Measurements from ENCODE around the gene BRINP1.
"Not testable (repeated sequence)": the region's sequence is repeated elsewhere in the genome, so short reads cannot be mapped to it uniquely, and the experiment has no call there.

Gene BRINP1

GRCh38 chr9:119213471-119213870 is 155.8 kb downstream of the BRINP1 start:
- no peak for DNase-seq (ENCODE audit: low read depth)

GRCh38 chr9:119197893-119198607 is 171.2 kb downstream of the BRINP1 start:
- no peak for DNase-seq (ENCODE audit: low read depth)

- no peak for DNase-seq (ENCODE audit: low read depth)
These were observed 173.7 kb downstream of the BRINP1 start for GRCh38 chr9:119195521-119195920.

DNA sequence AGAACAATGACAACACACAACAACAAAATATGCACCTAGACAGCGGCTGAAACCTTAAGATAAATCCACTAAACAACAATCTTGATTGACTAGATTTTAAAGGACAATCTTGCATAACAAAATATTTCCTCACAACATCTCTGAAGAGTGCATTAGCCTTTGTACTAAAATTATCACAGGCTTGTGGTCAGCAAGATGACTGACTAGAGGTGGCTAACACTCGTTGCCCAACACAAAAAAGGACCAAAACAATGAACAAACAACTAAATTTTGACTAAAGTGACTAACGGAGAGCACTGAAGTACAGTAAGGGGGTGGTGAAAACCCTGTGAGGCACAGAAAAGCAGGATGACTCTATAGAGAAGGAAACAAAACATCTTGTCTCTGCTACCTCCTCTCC is 183.9 kb downstream of the BRINP1 start:
- DNase-seq (ENCODE audit: low read depth) = no peak

DNA sequence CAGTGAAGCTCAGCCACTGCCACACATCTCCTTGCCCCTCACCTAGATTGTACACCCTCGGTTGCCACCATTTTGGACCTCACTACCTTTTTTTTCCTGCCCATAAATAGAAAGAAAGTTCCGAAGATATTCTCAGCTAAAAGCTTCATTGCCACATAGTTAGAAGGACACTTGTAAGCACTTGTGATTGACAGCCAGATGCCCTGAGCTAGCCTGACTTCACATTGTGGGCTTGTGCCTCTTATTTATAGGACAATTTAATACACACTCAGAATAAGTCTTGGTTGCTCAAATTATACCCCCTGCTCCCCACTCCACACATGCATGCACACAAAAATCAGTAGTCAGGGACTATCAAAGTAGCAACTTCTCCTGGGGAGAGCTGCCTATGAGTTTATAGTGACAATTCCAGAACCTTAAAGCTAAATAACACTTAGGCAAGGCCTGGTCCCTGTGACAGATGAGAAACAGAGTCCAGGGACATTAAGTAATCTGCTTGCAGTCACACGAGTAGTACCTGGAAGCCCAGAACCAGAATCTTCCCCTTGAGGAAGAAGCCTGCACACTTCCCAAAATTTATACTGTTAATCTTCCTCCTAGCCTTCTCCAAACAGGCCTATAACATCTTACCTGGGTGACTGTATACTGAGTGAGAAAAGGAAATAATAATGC is 184.8 kb downstream of the BRINP1 start:
- DNase-seq (ENCODE audit: low read depth) = no peak

DNA sequence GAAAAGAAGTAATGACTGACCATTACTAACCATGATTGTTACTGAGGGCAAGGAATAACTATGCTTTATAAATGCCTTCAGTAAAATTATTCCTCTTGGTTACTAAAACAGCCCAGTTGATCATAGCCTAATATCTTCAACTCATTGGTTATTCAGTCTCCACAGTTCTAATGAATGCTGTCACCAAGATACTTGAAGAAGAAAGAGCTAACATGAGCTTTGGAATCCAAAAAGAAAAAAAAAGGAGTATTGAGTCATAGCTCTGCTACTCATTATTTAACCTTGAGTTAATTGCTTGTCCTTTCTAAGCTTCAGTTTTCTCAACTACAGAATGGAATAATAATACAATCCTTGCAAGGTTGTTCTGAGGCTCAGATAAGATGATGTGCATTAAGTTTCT is 187.7 kb downstream of the BRINP1 start:
- DNase-seq (ENCODE audit: low read depth) = no peak

DNA sequence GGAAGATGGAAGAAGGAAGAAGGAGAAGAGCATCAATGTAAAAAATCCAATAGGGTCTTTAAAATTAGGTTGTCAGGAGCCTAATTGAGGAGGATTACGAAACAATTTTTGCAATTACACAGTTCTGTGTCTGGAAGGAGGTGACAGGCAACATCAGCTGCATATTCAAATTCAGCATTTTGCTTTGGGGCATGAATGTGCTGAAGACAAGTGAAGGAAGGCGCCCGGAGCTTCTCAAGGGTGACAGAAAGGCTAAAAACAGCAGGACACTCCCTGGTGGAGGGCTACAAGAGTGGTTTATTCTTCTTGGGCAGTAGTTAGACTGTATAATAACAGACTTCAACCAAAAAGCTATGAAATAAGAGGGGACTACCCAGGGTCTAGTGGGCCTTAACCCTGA is 188.3 kb downstream of the BRINP1 start:
- no peak for DNase-seq (ENCODE audit: low read depth)

DNA sequence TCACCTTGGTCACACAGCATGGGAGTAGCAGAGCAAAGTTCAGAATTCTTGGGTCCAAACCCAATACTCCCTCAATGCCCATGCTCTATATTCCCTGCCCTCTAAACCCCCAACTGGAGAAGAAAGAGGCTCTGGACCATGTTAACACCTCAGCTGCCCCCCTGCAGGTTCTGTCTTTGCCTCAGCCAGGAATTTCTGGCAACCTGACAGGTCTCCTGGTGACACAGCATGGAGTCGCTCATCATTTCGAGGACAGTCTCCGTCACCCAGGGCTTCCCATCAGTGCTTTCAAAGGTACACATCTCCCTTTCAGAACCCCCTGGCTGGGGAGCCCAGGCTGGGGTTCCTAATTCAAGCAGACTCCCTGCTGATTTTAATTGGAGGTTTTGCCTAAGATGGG is 189.5 kb downstream of the BRINP1 start:
- DNase-seq (ENCODE audit: low read depth) = no peak

DNA sequence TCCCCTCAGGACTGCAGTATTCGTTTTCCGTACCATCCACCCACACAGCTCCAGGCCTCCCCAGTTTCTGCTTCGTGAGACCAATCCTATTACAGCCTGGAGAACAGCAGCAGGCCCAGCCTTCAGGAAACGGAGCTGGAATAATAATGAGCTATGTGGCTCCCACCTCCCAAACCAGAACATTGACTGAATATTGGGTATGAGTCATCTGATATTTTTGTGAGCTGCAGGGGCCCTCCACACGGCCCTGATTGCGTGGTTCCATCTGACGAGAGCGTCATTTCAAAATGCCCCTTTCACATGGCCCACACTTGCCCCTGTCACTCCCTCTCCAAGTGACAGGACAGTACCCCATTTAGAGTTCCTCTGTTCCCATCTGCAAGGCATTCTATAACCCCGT is 192.0 kb downstream of the BRINP1 start:
- DNase-seq (ENCODE audit: low read depth) = no peak

GRCh38 chr9:119175581-119175980 is 193.7 kb downstream of the BRINP1 start:
- DNase-seq (ENCODE audit: low read depth) = no peak

DNA sequence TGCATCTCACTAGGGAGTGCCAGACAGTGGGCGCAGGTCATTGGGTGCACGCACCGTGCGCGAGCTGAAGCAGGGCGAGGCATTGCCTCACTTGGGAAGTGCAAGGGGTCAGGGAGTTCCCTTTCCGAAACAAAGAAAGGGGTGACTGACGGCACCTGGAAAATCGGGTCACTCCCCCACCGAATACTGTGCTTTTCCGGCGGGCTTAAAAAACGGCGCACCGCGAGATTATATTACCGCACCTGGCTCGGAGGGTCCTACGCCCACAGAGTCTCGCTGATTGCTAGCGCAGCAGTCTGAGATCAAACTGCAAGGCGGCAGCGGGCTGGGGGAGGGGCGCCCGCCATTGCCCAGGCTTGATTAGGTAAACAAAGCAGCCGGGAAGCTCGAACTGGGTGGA is 200.0 kb downstream of the BRINP1 start:
- DNase-seq (ENCODE audit: low read depth) = not testable (repeated sequence)

- no peak for DNase-seq (ENCODE audit: low read depth)
These were observed 201.4 kb downstream of the BRINP1 start for GRCh38 chr9:119167876-119168275.

DNA sequence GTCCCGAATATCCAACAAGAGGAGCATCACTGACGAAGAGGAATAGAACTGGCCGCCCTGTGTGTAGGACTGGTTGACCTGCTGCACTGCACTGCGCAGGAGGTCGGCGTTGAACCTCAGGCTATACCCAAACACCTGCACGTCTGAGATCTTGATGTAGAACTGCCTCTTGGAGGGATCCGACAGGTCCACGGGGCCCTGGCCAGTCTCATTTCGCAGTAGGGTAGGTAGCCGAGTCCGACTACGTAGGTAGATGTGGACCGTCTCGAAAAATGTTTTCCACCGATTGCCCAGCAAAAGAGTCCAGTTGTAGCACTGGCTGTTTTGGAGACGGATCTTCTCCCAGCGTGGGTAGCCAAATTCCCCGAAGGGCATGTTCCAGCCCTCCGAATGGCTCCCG is 202.0 kb downstream of the BRINP1 start:
- DNase-seq (ENCODE audit: low read depth) = no peak

DNA sequence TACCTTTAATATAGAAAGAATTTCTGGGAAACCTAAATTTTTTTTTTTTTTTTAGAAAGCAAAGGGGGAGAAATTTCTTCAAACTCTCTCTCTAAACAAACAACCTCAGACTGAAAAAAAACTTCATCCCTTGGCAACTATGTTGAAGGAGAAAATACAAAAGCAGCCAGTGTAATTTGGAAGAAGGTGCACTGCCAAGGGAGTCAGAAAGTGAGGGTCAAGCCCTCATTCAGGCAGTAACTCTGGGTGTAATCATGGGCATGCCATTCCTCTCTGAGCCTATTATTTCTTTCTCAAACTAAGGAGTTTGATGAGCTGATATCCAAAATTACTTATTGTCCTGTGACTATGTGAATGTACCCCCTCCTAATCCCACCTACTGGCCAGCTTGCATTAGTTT is 203.1 kb downstream of the BRINP1 start:
- DNase-seq (ENCODE audit: low read depth) = no peak

DNA sequence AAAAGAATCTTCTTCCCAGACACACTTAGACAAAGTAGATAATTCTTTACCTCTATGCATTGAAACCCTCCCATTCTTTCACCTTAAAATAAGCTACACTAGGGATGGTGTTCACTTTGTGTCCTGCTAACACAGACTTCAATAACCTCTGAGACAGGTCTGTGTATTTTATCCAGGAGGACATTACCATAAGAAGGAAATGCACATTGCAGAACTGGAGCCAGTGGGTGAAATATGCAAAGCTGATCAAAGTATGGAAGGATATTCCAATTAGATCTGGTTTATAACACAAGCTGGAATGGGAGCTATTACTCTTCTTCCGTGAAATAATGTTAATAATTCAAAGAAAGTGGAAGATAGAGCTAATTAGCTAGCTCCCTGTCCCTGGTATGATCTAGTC is 204.1 kb downstream of the BRINP1 start:
- DNase-seq (ENCODE audit: low read depth) = no peak

DNA sequence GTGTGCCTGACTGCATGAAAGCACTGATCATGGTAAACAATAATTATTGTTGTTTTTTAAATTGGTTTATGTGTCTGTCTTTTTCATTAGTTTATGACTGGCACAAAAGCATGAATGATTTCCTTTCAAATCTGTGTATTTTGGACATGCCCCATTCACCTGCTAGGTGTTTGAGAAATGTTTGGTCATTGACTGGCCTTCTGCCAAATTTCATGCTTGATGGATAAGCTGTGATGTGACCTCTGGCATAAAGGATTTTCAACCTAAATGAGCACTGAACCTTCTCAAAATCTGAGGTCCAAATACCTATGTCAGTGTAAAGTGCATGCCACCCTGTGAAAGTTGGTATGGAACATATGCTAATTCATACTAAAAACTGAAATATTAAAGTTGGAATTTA is 204.5 kb downstream of the BRINP1 start:
- no peak for DNase-seq (ENCODE audit: low read depth)

DNA sequence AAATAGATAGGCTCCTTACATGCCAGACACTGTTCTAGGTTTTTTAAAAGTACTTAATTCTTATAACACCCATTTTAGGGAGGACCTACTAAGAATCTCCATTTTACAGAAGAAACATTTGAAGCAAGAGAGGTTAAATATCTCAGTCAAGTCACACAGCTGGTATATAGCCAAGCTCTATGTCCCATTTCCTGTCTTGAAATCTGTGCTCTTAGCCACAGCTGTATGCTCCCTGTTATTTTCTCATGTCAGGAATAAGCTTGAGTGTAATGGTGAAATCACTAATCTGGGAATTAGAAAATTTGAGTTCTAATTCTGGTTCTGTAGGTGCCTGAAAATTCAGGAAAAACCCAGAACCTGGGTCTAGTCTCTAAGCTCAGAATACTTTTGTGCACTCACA is 208.7 kb downstream of the BRINP1 start:
- DNase-seq (ENCODE audit: low read depth) = no peak

- DNase-seq (ENCODE audit: low read depth) = no peak
These were observed 209.8 kb downstream of the BRINP1 start for GRCh38 chr9:119159386-119159785.

- DNase-seq (ENCODE audit: low read depth) = no peak
These were observed 212.0 kb downstream of the BRINP1 start for GRCh38 chr9:119157196-119157595.

- DNase-seq (ENCODE audit: low read depth) = no peak
These were observed 212.9 kb downstream of the BRINP1 start for GRCh38 chr9:119156354-119156753.

GRCh38 chr9:119154527-119154926 is 214.7 kb downstream of the BRINP1 start:
- no peak for DNase-seq (ENCODE audit: low read depth)

DNA sequence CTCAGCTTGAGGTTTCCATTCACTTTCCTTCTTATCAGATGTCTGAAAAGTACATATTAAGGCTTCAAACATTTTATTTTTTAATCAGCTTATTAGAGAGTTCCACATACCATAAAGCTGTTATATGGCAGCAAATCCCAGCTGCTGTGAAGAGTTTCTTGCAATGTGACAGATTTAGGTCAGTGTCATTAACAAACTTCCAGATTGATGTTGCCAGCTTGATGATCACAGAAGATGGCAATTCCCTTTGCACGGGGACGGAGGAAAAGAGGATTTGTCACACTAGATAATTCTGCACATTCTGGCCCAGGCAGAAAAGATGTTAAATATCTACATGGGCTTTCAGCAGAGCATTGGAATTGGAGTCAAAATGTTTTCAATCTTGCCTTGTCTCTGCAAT is 215.8 kb downstream of the BRINP1 start:
- DNase-seq (ENCODE audit: low read depth) = no peak

DNA sequence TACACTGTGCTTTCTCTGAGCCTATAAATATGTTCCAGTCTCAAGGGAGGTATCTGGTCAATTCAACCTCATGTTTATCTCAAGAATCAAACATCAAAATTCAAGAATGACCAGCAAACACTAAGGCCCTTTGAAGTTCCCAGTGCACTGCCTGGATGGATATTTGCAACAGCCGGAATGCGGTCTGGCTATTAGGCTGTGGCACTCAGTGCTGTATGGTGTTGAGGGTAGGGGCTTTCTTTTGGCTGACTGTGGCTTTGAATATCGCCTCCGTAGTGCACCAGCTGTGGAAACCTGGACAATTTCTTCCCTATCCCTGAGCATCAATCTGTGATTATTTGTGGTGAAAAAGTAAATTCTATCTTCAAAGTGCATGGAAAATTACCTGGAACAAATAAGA is 220.4 kb downstream of the BRINP1 start:
- no peak for DNase-seq (ENCODE audit: low read depth)

DNA sequence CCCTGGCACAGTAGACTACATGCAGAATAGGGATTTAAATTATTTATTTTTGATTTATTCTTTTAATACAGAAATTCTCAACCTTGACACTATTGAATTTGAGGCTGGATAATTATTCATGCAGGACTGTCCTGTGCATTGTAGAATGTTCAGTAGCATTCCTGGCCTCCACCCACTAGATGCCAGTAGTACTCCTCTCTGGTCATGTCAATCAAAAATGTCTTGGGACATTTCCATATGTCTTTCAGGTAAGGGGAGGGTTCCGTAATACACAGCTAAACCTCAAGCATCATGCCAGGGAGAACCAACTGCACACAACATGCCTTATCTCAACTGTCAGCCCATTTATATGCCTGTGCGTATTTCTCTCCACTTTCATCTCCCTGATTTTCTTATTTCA is 231.8 kb downstream of the BRINP1 start:
- DNase-seq (ENCODE audit: low read depth) = no peak
